WTC11 (cell line): ENCODE measurements around the gene FSHR.

Experiments used
- ATF2 ChIP-seq: sonication (generic); formaldehyde crosslinking; IDR thresholded peaks from 2 replicates; pipeline ENCODE4 v1.8.1; 2022; ENCODE audit warnings: low read depth, missing genetic modification reagents, borderline replicate concordance
- CTCF ChIP-seq: fragments of 200-600 bp; IDR thresholded peaks from 2 replicates; pipeline ENCODE4 v1.8.0; 2022; ENCODE audit warnings: antibody characterized with exemption
- GRHL2 ChIP-seq: fragments of 250-450 bp; sonication (Bioruptor Pico); IDR thresholded peaks from 2 replicates; pipeline ENCODE4 v1.8.0; 2022; ENCODE audit warnings: mild to moderate bottlenecking, moderate library complexity; ENCODE audit not compliant: insufficient replicate concordance, severe bottlenecking
- MAX ChIP-seq: sonication (generic); formaldehyde crosslinking; IDR thresholded peaks from 2 replicates; pipeline ENCODE4 v1.8.0; 2022; ENCODE audit warnings: mild to moderate bottlenecking, missing genetic modification reagents
- MXD4 ChIP-seq: fragments of 250-450 bp; sonication (Bioruptor Pico); IDR thresholded peaks from 2 replicates; pipeline ENCODE4 v1.8.0; 2021; ENCODE audit warnings: mild to moderate bottlenecking, moderate library complexity, borderline replicate concordance
- NR3C1 ChIP-seq: sonication (generic); formaldehyde crosslinking; conservative IDR thresholded peaks from 2 replicates; pipeline ENCODE4 v1.8.1; 2023; ENCODE audit warnings: low read depth, mild to moderate bottlenecking, missing genetic modification reagents
- TEAD1 ChIP-seq: sonication (generic); formaldehyde crosslinking; IDR thresholded peaks from 2 replicates; pipeline ENCODE4 v1.8.0; 2022; ENCODE audit warnings: mild to moderate bottlenecking, missing genetic modification reagents
- TP53 ChIP-seq: sonication (generic); formaldehyde crosslinking; IDR thresholded peaks from 2 replicates; pipeline ENCODE4 v1.8.1; 2023; ENCODE audit warnings: mild to moderate bottlenecking, missing genetic modification reagents
- ZBTB43 ChIP-seq: sonication (generic); formaldehyde crosslinking; IDR thresholded peaks from 2 replicates; pipeline ENCODE4 v1.8.1; 2023; ENCODE audit warnings: mild to moderate bottlenecking, missing genetic modification reagents
- ZNF423 ChIP-seq: fragments of 250-450 bp; sonication (Bioruptor Pico); IDR thresholded peaks from 2 replicates; pipeline ENCODE4 v2.1.2; 2022; ENCODE audit warnings: mild to moderate bottlenecking, moderate library complexity
- ZNF512 ChIP-seq: sonication (generic); formaldehyde crosslinking; IDR thresholded peaks from 2 replicates; pipeline ENCODE4 v1.8.1; 2022; ENCODE audit warnings: missing genetic modification reagents, borderline replicate concordance

- no peak for TF ChIP-seq CTCF
- no peak for TF ChIP-seq MXD4 (CRISPR knock-in tag)
- no peak for TF ChIP-seq ATF2 (CRISPR knock-in tag)
- TF ChIP-seq MAX (CRISPR knock-in tag), result no peak
- TF ChIP-seq NR3C1, result no peak
- no peak for TF ChIP-seq TEAD1
- TF ChIP-seq TP53, result no peak
- no peak for TF ChIP-seq GRHL2 (CRISPR knock-in tag)
- TF ChIP-seq ZBTB43, result no peak
- no peak for TF ChIP-seq ZNF512 (CRISPR knock-in tag)
- TF ChIP-seq ZNF423, result no peak
These were observed 239.1 kb downstream of the FSHR start for GRCh38 chr2:48915227-48915626.
